ENCODE results near the gene SEBOX.

GRCh38 chr17:28331891-28332420 is 33.0 kb downstream of the SEBOX start:
- TF ChIP-seq, protein P1, sequence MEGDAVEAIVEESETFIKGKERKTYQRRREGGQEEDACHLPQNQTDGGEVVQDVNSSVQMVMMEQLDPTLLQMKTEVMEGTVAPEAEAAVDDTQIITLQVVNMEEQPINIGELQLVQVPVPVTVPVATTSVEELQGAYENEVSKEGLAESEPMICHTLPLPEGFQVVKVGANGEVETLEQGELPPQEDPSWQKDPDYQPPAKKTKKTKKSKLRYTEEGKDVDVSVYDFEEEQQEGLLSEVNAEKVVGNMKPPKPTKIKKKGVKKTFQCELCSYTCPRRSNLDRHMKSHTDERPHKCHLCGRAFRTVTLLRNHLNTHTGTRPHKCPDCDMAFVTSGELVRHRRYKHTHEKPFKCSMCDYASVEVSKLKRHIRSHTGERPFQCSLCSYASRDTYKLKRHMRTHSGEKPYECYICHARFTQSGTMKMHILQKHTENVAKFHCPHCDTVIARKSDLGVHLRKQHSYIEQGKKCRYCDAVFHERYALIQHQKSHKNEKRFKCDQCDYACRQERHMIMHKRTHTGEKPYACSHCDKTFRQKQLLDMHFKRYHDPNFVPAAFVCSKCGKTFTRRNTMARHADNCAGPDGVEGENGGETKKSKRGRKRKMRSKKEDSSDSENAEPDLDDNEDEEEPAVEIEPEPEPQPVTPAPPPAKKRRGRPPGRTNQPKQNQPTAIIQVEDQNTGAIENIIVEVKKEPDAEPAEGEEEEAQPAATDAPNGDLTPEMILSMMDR (IDR thresholded peaks at IDR 0.05; ENCODE audit: low read depth, low read length, poor library complexity, severe bottlenecking), result no peak
- no peak for TF ChIP-seq EZH2phosphoT487 (IDR thresholded peaks at IDR 0.05; ENCODE audit: borderline replicate concordance, low read length)

Measured in DOHH2 (cell line).